GM21576 (cell line): ENCODE results near the gene CDCA7L.
"Not testable (repeated sequence)": the region's sequence is repeated elsewhere in the genome, so short reads cannot be mapped to it uniquely, and the experiment has no call there.

Experiments
- ATAC-seq: cut with Tn5 transposase; IDR thresholded peaks from one replicate; pipeline ENCODE4 v1.9.1; 2021; ENCODE audit warnings: mild to moderate bottlenecking, moderate library complexity; ENCODE audit not compliant: unreplicated experiment

The CDCA7L gene

GRCh38 chr7:21911341-21911875 lies 34.3 kb downstream of the CDCA7L start:
- no peak for ATAC-seq

DNA sequence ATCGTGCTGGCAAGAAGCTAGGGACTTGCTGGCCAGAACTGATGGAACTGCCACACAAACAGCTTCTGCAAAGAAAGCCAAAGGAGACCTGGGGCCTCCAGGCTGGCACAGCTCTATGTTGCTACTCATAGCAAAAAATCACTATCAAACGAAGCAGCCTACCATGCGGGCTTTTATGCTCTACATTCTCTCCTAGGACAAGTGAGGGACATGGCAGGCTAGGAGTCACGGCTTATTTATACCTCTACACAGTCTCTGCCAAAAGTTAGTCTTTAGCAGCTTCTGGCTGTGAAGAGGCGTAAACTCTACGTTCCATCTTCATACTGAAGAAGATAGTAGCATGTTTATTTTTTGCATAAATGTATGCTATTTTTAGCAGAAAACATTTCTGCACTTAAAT lies 35.4 kb downstream of the CDCA7L start:
- no peak for ATAC-seq

GRCh38 chr7:21908746-21909145 lies 37.0 kb downstream of the CDCA7L start:
- no peak for ATAC-seq

DNA sequence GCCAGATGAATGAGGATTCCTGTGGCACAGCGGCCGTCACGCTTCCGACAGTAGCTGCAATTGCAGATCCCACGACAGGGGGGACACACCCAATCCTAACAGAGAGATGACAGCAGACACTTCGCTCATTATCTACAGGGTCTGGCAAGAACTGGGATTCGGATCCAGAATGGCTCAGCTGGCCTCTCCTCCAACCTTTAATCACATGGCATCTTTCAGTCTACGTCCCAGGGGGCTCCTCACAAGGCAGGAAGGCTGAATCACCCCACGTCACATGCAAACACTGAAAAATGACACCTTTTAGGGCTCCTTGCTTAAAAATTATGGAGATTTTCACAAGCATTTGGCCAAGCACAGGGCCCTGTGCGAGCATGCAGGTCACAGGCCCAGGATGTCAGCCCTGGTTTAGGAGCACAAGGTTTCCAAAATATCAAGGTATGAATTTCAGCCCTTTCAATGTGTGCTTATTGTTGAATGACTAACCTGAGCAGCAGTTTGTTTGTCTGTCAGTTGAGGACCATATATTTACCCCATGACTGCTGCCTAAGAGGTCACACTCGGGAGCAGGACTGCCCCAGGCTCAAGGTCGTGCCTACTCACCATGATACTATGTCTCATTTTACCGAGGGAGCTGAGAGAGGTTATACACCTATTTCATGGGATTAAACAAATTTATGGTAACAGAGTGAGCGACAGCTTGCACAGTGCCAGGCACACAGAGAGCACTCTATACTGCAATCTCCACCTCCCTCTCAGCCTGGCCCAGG lies 42.5 kb downstream of the CDCA7L start:
- ATAC-seq, result no peak

GRCh38 chr7:21902240-21902639 lies 43.5 kb downstream of the CDCA7L start:
- ATAC-seq, result no peak

DNA sequence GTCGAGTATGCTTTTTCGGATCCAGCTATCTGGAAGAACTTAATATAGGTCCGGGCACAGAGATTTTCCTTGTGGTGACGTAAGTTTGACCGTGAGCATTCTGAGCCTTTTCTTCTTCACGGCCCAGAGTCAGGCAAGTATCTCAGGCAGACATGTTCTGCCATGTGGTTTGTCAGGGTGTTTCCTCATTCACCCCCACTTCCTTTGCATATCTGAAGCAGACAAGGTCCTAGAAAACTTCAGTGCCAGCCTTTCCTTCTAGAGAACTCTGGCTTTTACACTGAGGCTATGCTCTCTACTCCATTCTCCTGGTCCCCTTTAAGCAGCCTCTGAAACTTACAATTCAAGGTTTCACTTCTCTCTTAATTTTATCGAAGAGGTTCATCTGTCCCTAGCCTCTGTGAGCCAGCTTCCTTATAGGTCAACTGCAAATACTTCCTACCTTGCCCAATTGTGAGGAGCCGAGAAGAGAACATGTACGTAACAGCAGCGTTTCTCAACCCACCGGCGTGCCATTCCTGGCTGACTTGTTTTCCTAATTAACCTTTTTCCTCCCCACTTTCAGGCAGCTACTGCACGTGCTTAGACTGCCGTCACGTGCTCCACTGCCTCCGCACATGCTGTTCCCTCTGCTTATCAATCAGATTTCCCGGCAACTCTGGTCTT lies 47.3 kb downstream of the CDCA7L start:
- peak; percentile 95 for ATAC-seq

GRCh38 chr7:21893401-21893800 lies 52.3 kb downstream of the CDCA7L start:
- ATAC-seq, result no peak

DNA sequence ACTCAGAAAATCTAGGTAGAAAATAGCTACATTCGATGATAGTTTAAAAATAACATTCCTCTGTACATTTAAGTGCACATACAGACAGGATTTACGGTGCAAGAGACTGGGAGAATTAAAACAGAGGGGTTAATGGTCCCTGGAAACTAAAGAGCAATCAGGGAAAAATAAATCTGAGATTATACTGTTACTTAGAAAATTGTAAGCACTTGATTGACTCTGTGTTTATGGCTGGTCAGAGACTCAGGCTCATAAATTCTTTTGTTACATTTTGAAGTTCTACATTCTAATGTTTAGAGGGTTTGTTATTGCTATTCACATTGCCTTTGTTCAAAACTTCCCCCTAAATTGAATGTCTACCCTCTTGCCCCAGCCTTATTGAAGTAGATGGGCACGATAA lies 54.4 kb downstream of the CDCA7L start:
- ATAC-seq, result no peak

DNA sequence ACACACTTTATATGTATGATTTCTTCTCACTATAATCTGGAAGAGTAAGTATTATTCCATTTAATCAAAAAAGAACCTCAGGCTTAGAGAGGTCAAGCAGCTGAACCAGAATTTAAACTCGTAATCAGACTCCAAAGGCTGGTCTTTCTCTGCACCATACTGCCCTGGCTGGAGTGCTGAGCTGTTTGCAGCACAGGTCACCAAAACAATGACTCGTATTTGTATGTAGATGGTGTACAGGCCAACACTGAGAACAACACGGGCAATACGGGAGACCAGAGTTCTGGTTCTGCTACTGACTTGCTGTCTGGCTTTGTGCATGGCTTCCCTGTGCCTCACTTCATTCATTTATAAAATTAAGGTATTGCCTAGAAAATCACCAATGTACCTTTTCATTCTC lies 57.9 kb downstream of the CDCA7L start:
- no peak for ATAC-seq

DNA sequence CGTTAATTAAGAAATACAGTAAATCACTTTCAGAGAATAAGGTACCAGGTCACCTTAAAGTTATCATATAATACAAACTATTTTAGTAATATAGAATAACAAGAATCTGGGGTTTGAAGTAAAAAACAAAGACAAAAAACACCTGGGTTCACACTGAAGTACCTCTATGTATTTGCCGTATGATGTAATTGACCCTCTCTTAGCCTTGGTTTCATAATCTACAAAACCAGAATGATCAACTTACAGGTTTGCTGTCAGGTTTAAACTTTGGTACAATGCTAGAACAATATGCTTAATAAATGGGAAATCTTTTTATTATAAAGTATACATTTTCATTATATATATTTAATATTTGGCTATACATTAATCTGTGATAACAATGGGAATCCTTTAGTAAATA lies 58.3 kb downstream of the CDCA7L start:
- no peak for ATAC-seq

- no peak for ATAC-seq
Observed at GRCh38 chr7:21886396-21886795, 59.3 kb downstream of the CDCA7L start.

DNA sequence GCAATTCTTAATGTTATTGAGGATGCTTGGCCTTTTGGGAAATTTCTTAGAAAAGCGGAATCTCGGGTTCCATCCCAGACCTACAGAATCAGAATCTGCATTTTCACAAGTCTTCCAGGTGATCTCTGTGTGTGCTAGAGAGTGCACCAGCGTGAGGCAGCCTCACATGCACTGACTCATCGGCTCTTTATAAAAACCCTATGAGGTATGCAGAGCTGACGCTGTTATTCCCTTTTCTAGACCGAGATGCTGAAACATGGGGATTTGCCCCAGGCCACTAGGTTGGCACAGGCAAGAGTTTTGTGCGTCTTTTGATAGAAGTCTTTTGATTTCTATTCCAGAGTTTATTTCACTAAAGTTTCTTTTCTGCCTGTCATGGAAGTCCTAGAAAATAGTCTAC lies 61.2 kb downstream of the CDCA7L start:
- ATAC-seq, result no peak

DNA sequence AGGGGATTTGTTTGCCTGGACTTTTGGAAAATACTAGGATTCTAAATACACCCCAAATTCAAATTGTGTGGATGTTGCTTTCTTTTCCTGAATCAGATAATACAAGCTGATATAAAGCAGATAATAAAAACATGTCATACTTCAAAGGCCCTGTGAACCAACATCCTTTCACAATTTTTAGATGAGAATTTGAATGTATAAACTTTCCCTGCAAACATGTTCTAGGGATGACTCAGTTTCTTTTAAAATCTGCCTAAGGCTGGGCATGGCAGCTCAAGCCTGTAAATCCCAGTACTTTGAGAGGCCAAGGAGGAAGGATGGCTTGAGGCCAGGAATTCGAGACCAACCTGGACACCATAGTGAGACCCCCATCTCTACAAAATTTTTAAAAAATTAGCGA lies 62.2 kb downstream of the CDCA7L start:
- not testable (repeated sequence) for ATAC-seq

DNA sequence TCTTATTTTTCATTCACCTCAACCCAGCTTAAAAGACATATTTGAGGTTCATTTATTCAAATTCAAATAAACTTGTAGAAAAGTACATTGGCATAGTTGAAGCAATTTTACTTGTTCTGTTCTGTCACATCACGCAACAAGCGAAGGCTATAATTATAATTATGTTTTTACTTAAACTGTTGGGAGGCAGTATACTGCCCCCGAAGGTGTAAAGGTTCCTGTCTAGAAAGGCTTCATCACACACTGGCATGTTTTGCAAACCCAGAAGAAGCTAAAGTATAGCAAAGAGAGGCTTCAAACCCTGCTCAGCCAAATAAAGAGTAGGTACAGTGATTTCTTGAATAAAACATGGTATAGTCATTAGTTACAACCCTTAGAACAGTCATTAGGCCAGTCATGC lies 62.6 kb downstream of the CDCA7L start:
- ATAC-seq, result no peak

DNA sequence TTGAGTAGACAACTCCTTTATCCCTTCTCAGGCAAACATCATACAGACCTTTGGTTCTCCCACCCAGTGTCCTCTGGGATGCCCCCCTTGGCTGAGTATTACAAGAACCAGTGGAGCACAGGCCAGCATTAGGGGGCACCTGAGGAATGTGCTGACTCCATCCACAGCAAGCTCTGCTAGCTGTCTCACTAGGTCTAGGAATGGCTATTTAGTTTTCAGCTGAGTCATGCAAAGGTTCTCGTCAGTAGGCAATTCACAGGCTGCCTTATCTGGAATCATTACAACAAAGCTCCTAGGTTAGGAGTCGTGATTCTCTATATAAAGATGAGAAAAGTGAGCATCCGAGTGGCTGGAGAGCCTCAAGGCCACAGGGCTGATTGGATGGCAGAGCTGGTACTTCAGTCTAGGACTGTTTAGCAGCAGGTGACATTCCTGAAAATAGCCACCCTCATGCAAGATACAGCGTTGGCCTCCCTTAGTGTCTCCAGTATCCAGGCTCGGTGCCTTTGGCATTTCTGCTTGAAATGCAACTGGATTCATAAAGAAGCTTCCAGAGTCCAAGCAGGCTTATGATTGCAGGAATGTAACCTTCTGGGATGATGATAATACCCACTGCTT lies 75.8 kb downstream of the CDCA7L start:
- no peak for ATAC-seq

DNA sequence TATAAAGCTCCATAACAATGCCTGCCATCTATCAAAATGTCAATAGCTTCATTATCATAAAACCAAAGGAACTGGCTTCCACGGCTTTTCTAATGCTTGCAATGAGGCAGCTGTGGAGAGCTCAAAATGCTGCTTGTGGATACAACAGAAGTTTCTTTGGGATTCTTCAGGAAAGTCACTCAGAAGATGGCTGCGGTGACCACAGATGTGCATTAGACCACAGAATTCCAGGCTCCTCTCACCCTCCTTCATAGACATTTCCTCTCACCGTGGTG lies 77.2 kb downstream of the CDCA7L start:
- no peak for ATAC-seq

DNA sequence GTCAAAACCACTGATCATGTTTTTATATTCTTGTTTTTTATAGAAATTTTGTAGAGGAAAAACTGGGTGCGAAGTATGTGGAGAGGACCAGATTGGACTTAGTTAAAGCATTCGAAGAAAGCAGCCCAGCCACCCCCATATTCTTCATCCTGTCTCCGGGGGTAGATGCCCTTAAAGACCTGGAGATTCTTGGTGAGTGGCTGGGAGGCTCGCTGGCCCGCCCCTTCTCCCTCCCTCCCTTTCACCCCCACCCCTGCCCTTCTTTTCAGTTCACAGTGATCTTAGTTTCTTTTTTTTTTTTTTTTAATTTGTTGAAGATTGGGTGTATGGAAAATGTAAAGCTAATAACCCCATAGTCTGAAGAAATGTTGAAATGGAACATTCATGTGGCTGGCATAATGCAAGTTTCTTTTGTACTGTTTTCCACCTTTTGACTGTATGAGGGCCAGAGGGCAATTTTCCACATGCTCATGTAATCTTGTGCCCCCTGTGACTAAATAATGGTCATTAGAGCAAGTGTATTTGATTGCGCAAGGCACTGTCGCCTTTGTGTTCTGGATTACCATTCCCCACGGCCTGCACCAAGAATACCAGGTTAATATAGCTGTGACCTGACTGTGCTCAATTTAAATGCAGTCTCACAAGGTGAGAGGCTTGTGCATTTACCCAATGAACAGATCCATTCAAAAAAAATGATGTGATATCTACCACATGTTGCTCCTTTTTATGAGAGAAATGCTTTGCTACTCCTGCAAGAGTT lies 77.7 kb downstream of the CDCA7L start:
- no peak for ATAC-seq

DNA sequence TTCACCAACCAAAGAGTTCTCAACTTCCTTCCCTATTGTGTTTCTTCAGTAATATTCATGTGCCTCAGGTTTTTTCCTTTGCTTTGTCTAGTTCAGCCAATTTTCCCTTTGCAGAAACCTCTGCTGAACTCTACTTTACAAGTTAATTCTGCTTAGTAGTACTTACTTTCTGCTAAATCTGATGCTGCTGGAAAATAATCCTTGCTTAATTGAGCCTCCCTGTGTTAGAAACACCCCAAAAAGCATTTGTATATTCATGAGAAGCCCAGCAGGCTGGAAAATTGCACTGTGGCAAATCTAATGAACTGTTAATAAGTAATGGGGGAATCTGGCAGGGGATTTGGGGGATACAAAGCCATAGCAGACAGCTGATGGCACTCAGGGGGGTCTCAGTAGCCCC lies 78.5 kb downstream of the CDCA7L start:
- ATAC-seq, result no peak

- no peak for ATAC-seq
Observed at GRCh38 chr7:21866731-21867130, 79.0 kb downstream of the CDCA7L start.

GRCh38 chr7:21865631-21866204 lies 80.0 kb downstream of the CDCA7L start:
- not testable (repeated sequence) for ATAC-seq

- no peak for ATAC-seq
Observed at GRCh38 chr7:21851559-21851967, 94.1 kb downstream of the CDCA7L start.
